Nephron progenitor cell (in vitro differentiated cells): ENCODE measurements around the gene NAP1L1.
A peak's percentile ranks its signal among the peaks of the same experiment; 100 is the strongest.

ENCODE experiments used
- DNase-seq: peaks from one replicate; pipeline ENCODE4 v3.0.0; 2021
- H3K27ac Mint-ChIP-seq: 2 replicates; pipeline ENCODE4 v1.8.0; 2021; ENCODE audit warnings: mild to moderate bottlenecking, moderate library complexity, mixed read lengths
- H3K27me3 Mint-ChIP-seq: 2 replicates; pipeline ENCODE4 v1.8.0; 2021; ENCODE audit warnings: mild to moderate bottlenecking, low read depth, mixed read lengths; ENCODE audit not compliant: poor library complexity
- H3K36me3 Mint-ChIP-seq: 2 replicates; pipeline ENCODE4 v1.8.0; 2021; ENCODE audit warnings: low read depth, mixed read lengths
- H3K4me1 Mint-ChIP-seq: 2 replicates; pipeline ENCODE4 v1.8.0; 2021; ENCODE audit warnings: mixed read lengths
- H3K4me3 Mint-ChIP-seq: 2 replicates; pipeline ENCODE4 v1.8.0; 2021; ENCODE audit warnings: mild to moderate bottlenecking, moderate library complexity, mixed read lengths
- H3K9me3 Mint-ChIP-seq: 2 replicates; pipeline ENCODE4 v1.8.0; 2021; ENCODE audit warnings: mild to moderate bottlenecking, moderate library complexity, mixed read lengths
- TF ChIP-seq, protein P1 (sequence below): fragments of 200-600 bp; sonication (generic); IDR thresholded peaks from 2 replicates; pipeline ENCODE4 v1.5.0; 2021; ENCODE audit warnings: antibody characterized with exemption

NAP1L1 gene

DNA sequence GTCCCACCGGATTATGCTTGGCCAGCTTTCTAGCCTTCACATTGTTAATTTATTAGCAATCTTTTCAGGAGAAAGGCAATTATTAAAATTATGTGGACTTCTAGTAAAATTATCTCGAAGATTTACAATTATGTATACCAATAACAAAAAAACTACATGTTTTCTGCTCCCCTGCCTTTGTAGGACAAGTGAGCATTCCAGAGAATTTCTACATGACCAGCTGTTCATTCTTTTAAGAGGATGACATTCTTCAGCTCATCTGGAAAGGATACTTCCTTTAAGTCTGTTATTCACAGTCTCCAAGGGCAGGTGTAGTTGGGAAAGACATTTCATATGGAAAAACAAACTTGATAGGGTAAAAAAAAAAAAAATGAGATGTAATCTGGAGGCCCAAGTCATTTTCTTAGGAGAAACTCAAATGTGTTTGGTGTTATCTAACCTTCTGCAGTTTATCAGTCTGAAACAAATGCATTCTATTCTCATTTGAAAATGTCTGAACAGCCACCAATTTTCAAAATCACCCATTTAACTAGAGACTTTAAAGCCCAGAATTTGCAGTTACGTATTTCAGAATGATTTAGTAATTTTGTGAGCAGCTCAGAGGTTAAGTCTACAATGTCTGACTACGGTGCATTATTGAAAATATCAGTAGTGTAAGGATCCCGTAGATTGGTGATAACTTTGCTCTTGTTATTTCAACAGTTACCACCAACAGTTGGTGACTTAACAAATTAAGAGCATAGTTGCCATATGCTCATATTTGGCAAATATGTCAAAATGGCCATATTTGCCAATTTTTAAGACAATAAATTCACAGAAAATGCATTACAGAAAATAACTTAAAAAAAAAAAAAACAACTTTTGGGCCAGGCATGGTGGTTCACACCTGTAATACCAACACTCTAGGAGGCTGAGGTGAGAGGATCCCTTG, 51.1 kb downstream of the NAP1L1 start:
- TF ChIP-seq, protein P1, sequence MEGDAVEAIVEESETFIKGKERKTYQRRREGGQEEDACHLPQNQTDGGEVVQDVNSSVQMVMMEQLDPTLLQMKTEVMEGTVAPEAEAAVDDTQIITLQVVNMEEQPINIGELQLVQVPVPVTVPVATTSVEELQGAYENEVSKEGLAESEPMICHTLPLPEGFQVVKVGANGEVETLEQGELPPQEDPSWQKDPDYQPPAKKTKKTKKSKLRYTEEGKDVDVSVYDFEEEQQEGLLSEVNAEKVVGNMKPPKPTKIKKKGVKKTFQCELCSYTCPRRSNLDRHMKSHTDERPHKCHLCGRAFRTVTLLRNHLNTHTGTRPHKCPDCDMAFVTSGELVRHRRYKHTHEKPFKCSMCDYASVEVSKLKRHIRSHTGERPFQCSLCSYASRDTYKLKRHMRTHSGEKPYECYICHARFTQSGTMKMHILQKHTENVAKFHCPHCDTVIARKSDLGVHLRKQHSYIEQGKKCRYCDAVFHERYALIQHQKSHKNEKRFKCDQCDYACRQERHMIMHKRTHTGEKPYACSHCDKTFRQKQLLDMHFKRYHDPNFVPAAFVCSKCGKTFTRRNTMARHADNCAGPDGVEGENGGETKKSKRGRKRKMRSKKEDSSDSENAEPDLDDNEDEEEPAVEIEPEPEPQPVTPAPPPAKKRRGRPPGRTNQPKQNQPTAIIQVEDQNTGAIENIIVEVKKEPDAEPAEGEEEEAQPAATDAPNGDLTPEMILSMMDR = no peak
- Mint-ChIP-seq H3K4me3 (peak overlapping the region; percentile 95), H3K27ac (peak overlapping the region; percentile 99), H3K4me1 (peaks cover 48% of the 10 kb centered on the region), H3K9me3 (no peaks in the 10 kb centered on the region), H3K27me3 (no peaks in the 10 kb centered on the region), H3K36me3 (peaks cover 25% of the 10 kb centered on the region)
- no peak for DNase-seq

DNA sequence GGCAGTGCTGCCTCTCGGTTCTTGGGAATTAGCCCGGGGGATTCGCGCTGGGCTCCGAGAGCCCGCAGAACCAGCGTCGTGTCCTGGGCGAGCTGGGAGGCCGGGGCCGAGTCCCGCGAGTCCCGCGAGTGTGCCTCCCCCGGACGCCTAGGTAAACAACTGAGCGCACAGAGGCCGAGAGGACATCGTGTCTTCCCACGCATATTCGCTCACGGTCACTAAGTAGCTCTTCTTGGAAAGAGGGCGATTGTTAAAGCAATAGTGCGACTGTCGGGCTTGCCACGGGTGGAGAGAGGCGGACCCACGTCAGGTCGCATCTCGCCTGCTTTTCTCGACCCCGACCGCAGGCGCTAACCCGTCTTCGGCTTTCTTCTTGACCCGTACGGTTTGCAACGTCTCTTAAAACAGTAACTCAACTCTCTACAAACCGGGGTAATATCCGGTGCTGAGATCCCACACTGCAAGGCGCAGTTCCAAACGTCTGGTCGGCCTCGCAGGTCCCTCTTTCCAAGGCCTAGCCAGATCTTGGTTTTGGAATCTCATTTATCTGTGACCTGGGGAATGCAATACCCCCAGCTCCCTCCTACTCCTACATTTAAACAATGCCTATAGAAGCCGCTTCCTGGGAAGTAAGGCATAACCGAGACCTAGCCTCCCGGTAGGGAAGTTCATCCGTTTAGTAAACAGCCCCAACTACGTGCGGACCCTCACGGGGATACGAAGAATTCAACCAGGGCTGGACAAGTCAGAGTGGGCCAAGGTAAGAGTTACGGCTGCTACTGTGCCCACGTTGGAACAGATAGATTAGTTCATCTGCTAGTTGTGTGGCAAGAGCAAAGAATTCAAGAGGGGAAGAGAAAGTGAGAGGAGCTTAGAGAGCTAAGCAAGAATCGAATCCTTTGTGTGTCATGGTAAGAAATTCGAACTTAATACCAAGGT, 52.2 kb downstream of the NAP1L1 start:
- TF ChIP-seq, protein P1 = no peak
- Mint-ChIP-seq H3K9me3 (no peaks in the 10 kb centered on the region), H3K27me3 (no peaks in the 10 kb centered on the region), H3K27ac (peak overlapping the region; percentile 99), H3K36me3 (peaks cover 29% of the 10 kb centered on the region), H3K4me3 (peak overlapping the region; percentile 95), H3K4me1 (peaks cover 45% of the 10 kb centered on the region)
- DNase-seq = peak; percentile 15

DNA sequence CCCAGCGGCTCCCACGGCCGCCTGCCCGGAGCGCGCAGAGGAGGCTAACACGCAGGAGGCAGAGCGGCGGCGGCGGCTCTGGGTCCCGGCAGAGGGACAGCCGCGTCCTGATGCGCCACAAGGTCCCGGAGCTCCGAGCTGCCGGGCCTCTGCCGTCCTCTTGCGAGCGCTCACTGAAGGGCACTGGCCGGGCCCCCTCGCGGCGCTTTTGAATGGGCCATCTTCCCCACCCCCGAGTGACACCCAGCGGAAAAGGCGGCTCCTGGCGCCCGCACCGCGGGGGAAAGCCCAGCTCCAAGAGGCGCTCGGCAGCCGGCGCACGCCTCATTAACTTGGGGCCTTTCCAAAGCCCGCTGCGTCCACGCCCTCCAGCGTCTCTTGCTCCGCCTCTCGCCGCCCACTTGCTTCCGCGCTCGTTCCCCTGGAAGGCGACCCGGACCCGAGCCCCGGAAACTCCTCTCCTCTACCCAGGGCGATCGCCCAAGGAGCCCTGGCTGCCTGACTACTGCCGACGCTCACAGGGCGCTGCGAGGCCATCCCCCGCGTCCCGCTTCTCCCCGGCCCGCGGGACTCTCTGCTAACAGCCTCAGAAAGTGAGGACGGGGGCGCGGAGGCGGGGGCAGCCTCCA, 53.0 kb downstream of the NAP1L1 start, which contains the start of gene PHLDA1:
TSS of gene PHLDA1 (minus strand) at position 363 of the 629 bp plus-strand sequence.
- no peaks in the 10 kb centered on the region for H3K27me3 Mint-ChIP-seq
- TF ChIP-seq, protein P1 = peak; percentile 53
- DNase-seq = peak; percentile 94
- peak within 1 kb of the TSS; percentile 99 for H3K27ac Mint-ChIP-seq
- no peaks in the 10 kb centered on the region for H3K9me3 Mint-ChIP-seq
- H3K4me3 Mint-ChIP-seq = peak within 1 kb of the TSS; percentile 95
- H3K4me1 Mint-ChIP-seq = peaks cover 49% of the 10 kb centered on the region
- H3K36me3 Mint-ChIP-seq = peaks cover 37% of the 10 kb centered on the region

DNA sequence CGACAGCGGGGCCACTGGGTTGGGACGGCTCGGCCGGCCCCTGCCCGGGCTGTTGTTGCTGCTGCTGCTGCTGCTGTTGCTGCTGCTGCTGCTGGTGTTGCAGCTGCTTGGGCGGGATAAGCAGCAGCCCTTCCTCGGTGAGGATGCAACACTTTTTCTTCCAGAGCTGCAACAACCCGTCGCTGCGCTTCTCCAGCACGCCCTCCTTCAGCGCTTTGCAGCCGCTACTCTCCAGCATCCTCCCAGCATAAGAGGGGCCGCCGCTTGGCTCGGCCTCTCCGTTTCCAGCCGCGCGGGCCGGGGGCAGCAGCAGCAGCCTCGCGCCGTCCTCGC, 53.4 kb downstream of the NAP1L1 start:
- Mint-ChIP-seq H3K36me3 (peaks cover 42% of the 10 kb centered on the region), H3K4me1 (peaks cover 54% of the 10 kb centered on the region), H3K9me3 (no peaks in the 10 kb centered on the region), H3K27ac (peak overlapping the region; percentile 97), H3K27me3 (no peaks in the 10 kb centered on the region), H3K4me3 (peak overlapping the region; percentile 95)
- TF ChIP-seq, protein P1 = no peak
- DNase-seq = no peak

DNA sequence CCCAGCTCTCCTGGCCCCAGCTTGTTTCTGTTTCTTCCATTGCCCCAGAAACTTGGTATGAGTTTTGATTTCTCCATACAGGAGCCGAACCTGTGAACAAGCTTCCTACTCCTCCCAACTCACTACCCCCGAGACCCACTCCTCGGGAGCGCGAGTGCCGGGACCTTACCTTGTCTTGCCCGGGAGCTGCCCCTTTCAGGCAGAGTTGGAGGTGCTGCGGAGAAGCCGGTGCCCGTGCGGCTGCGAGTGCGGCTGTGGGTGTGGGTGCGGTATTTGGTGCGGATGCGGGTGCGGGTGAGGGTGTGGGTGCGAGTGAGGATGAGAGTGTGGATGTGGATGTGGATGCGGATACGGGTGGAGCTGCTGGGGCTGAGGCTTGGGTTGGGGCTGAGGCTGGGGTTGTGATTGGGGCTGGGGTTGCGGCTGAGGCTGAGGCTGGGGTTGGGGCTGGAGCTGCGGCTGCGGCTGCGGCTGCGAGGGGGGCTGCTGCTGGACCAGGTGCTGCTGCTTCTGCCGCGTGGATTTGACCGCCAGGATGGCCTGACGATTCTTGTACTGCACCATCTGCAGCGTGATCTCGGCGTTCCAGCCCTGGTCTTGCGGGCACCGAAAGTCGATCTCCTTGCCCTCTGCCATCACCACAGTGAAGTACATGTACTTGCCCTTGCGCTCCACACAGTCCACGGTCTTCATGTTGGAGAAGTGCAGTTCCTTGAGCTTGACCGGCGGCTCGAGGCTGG, 54.0 kb downstream of the NAP1L1 start:
- TF ChIP-seq, protein P1 = no peak
- peak overlapping the region; percentile 95 for H3K4me3 Mint-ChIP-seq
- no peaks in the 10 kb centered on the region for H3K27me3 Mint-ChIP-seq
- peak; percentile 40 for DNase-seq
- peak overlapping the region; percentile 97 for H3K27ac Mint-ChIP-seq
- H3K9me3 Mint-ChIP-seq = no peaks in the 10 kb centered on the region
- peaks cover 54% of the 10 kb centered on the region for H3K4me1 Mint-ChIP-seq
- peaks cover 43% of the 10 kb centered on the region for H3K36me3 Mint-ChIP-seq
